Measurements from ENCODE around the gene CTNNA2. TPM values are rescaled to one million over a fixed set of nuclear protein-coding genes. Genes with fewer than 3 reads are reported as not detected.

Gene CTNNA2
- total RNA-seq, 1 experiment from 2014 or later: 5.5 TPM

GRCh38 chr2:79552653-79553052 is 39.8 kb downstream of the CTNNA2 start:
- Histone ChIP-seq H3K27me3 (ENCODE audit: insufficient read depth, low read length) (no peaks in the 10 kb centered on the region), H3K9me3 (ENCODE audit: control insufficient read depth, low read depth, low read length) (peaks cover 56% of the 10 kb centered on the region), H2BK12ac (ENCODE audit: insufficient read length, low read depth, low read length) (no peak overlapping the region), H3K18ac (ENCODE audit: insufficient read length, low read depth, low read length) (no peak overlapping the region), H4K20me1 (ENCODE audit: control insufficient read depth, insufficient read depth, insufficient read length) (no peaks in the 10 kb centered on the region), H4K8ac (replicated peaks; ENCODE audit: insufficient read length, low read depth, low read length) (no peak overlapping the region), H3K56ac (ENCODE audit: insufficient read length, low read depth, low read length) (no peak overlapping the region), H3K79me1 (ENCODE audit: insufficient read depth, low read depth, low read length, poor library complexity, severe bottlenecking) (no peaks in the 10 kb centered on the region), H3K23me2 (ENCODE audit: insufficient read length, low read depth, low read length, poor library complexity, severe bottlenecking) (no peaks in the 10 kb centered on the region), H3K23ac (ENCODE audit: insufficient read length, low read depth, low read length) (no peak overlapping the region), H2BK15ac (ENCODE audit: low read depth, low read length) (no peak overlapping the region), H3K9ac (ENCODE audit: extremely low read depth, insufficient read length, low read length) (no peak overlapping the region), H3K4ac (ENCODE audit: low read depth, low read length) (no peak overlapping the region), H3K27ac (ENCODE audit: insufficient read length, low read depth, low read length) (no peak overlapping the region), H2BK20ac (ENCODE audit: low read depth, low read length, poor library complexity, severe bottlenecking) (no peak overlapping the region), H3T11ph (ENCODE audit: low read length) (no peak overlapping the region), H4K91ac (ENCODE audit: insufficient read length, low read depth, low read length) (no peak overlapping the region), H3K4me1 (ENCODE audit: insufficient read depth, low read length) (no peaks in the 10 kb centered on the region; the same call in 1 of the 2 replicates), H3K4me2 (ENCODE audit: insufficient read depth, insufficient read length, low read length) (no peak overlapping the region), H2BK5ac (ENCODE audit: insufficient read length, low read length) (no peak overlapping the region), H3K79me2 (ENCODE audit: insufficient read depth, low read length) (no peaks in the 10 kb centered on the region), H2AK5ac (ENCODE audit: insufficient read length, low read length) (no peak overlapping the region), H3K14ac (ENCODE audit: insufficient read depth, low read length) (no peak overlapping the region), H4K5ac (ENCODE audit: insufficient read length, low read depth, low read length) (no peak overlapping the region), H2AFZ (ENCODE audit: low read length) (no peak overlapping the region), H2BK120ac (ENCODE audit: low read depth, low read length, poor library complexity, severe bottlenecking) (no peak overlapping the region)
- TF ChIP-seq CTCF (conservative IDR thresholded peaks at IDR 0.05): no peak
- no CpG with 5 or more reads among the region's 1 CpG for WGBS (ENCODE audit: extremely low coverage, insufficient read length, low lambda C conversion rate)
- H3K27me3 Mint-ChIP-seq (ENCODE audit: low read depth): no peaks in the 10 kb centered on the region
- H3K27ac Mint-ChIP-seq: no peak overlapping the region
- peaks cover 3 to 7% of the 10 kb centered on the region in 2 experiments; a peak in 3 of 4 replicates for H3K4me1 Mint-ChIP-seq
- peaks cover 48 to 65% (median 60%) of the 10 kb centered on the region in 3 experiments for H3K36me3 Mint-ChIP-seq (ENCODE audit: insufficient read depth in 1 of 3, low read depth in 3 of 3)
- no peak for DNase-seq
- H3K9me3 Mint-ChIP-seq: peaks cover 62 to 64% of the 10 kb centered on the region in 2 experiments
- H3K4me3 Mint-ChIP-seq: no peak overlapping the region

All from H9 (cell line).